Midbrain (tissue), 1 donor: ENCODE data around the gene ATAD3B.

ENCODE experiments used
- DNase-seq: peaks from one replicate; lab custom pipeline; 2025; lab: John Stamatoyannopoulos, UW

Gene ATAD3B

GRCh38 chr1:1535201-1536018 is 63.8 kb downstream of the ATAD3B start:
- DNase-seq = no peak

- DNase-seq = no peak
Observed at GRCh38 chr1:1536019-1536937, 64.7 kb downstream of the ATAD3B start.

- DNase-seq = no peak
Observed at GRCh38 chr1:1536938-1537546, 65.5 kb downstream of the ATAD3B start.

- DNase-seq = no peak
Observed at GRCh38 chr1:1537626-1538250, 66.2 kb downstream of the ATAD3B start.

GRCh38 chr1:1538334-1538733 is 66.8 kb downstream of the ATAD3B start:
- no peak for DNase-seq

- no peak for DNase-seq
Observed at GRCh38 chr1:1538989-1539309, 67.4 kb downstream of the ATAD3B start.

- DNase-seq = peak; percentile 15
Observed at GRCh38 chr1:1539310-1540089, 67.9 kb downstream of the ATAD3B start.

GRCh38 chr1:1540090-1540817 is 68.7 kb downstream of the ATAD3B start, which contains the start of gene TMEM240:
TMEM240 (minus strand) TSS chr1:1540624; CDS start chr1:1540346, 278 bp downstream.
- peak; percentile 72 for DNase-seq

- no peak for DNase-seq
Observed at GRCh38 chr1:1540818-1541628, 69.5 kb downstream of the ATAD3B start.

GRCh38 chr1:1541956-1542765 is 70.6 kb downstream of the ATAD3B start:
- DNase-seq = no peak

- DNase-seq = no peak
Observed at GRCh38 chr1:1542766-1543705, 71.5 kb downstream of the ATAD3B start.

- no peak for DNase-seq
Observed at GRCh38 chr1:1543706-1544099, 72.1 kb downstream of the ATAD3B start.

GRCh38 chr1:1544544-1544943 is 73.0 kb downstream of the ATAD3B start:
- DNase-seq = no peak
